Measurements from ENCODE around the gene ZNF316.
"Not testable (repeated sequence)": the region's sequence is repeated elsewhere in the genome, so short reads cannot be mapped to it uniquely, and the experiment has no call there.

The ZNF316 gene

GRCh38 chr7:6647080-6647479 lies 10.0 kb downstream of the ZNF316 start:
- no peak for DNase-seq (ENCODE audit: low spot score)

GRCh38 chr7:6647541-6647940 lies 10.4 kb downstream of the ZNF316 start:
- DNase-seq (ENCODE audit: low spot score) = no peak

DNA sequence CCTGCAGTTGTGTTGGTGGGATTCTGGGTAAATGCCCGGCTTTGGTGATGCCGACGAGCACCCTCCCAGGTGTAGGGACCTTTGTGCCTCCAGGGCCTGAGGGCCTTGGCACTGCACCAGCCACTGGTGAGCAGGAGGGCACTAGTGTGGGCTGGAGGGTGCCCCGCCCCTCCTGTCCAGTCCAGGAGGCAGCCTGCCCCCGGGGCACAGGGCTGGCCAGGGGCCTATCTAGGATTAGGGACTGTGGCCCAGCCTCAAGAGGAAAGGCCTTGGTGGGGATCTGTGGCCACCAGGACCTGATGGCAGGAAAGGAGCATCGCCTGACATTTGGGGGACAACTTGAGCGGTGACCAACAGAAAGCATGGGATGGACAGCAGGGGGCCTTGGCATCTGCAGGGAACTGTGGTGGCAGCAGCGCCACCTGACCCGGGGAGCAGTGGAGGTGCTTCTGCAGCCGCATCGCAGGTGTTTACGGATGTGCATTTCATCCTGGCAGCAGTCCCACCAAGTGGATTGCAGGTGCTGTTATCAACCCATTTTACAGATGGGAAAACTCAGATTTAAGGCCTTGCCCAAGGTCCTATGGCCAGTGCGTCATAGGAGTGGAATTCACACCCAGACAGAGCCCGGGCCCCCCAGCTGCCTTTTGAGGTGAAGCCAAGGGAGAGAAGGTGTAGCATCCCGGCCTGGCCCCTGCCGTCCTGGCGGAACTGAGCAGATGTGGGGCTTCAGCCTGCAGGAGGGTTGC lies 11.1 kb downstream of the ZNF316 start:
- DNase-seq (ENCODE audit: low spot score) = no peak

GRCh38 chr7:6648815-6649104 lies 11.6 kb downstream of the ZNF316 start:
- DNase-seq (ENCODE audit: low spot score) = no peak

GRCh38 chr7:6649241-6649961 lies 12.3 kb downstream of the ZNF316 start:
- no peak for DNase-seq (ENCODE audit: low spot score)

- DNase-seq (ENCODE audit: low spot score) = no peak
Observed at GRCh38 chr7:6650086-6650485, 13.0 kb downstream of the ZNF316 start.

- DNase-seq (ENCODE audit: low spot score) = no peak
Observed at GRCh38 chr7:6650521-6651011, 13.4 kb downstream of the ZNF316 start.

GRCh38 chr7:6651851-6652445 lies 14.8 kb downstream of the ZNF316 start:
- no peak for DNase-seq (ENCODE audit: low spot score)

- DNase-seq (ENCODE audit: low spot score) = no peak
Observed at GRCh38 chr7:6652446-6653011, 15.4 kb downstream of the ZNF316 start.

- no peak for DNase-seq (ENCODE audit: low spot score)
Observed at GRCh38 chr7:6653071-6654003, 16.2 kb downstream of the ZNF316 start.

DNA sequence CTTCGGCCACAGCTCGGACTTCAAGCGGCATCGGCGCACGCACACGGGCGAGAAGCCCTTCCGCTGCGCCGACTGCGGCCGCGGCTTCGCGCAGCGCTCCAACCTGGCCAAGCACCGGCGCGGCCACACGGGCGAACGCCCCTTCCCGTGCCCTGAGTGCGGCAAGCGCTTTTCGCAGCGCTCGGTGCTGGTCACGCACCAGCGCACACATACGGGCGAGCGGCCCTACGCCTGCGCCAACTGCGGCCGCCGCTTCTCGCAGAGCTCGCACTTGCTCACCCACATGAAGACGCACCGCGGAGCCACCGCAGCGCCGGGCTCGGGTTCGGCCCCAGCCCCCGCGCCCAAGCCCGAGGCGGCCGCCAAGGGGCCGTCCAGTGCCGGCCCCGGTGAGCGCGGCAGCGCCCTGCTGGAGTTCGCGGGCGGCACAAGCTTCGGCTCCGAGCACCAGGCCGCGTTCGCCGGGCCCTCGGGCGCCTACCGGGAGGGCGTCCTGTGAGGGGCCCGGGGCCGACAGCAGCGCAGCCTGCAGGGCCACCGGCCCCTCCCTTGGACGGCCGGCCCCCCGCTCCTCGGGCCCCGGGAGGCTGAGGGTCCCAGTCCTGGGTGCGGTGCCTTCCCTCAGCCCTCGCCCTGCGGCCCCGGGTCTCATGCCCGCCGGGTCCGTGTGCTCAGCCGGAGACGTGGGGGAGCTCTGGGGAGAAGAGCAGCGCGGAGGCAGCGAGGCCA lies 17.2 kb downstream of the ZNF316 start:
- DNase-seq (ENCODE audit: low spot score) = no peak

DNA sequence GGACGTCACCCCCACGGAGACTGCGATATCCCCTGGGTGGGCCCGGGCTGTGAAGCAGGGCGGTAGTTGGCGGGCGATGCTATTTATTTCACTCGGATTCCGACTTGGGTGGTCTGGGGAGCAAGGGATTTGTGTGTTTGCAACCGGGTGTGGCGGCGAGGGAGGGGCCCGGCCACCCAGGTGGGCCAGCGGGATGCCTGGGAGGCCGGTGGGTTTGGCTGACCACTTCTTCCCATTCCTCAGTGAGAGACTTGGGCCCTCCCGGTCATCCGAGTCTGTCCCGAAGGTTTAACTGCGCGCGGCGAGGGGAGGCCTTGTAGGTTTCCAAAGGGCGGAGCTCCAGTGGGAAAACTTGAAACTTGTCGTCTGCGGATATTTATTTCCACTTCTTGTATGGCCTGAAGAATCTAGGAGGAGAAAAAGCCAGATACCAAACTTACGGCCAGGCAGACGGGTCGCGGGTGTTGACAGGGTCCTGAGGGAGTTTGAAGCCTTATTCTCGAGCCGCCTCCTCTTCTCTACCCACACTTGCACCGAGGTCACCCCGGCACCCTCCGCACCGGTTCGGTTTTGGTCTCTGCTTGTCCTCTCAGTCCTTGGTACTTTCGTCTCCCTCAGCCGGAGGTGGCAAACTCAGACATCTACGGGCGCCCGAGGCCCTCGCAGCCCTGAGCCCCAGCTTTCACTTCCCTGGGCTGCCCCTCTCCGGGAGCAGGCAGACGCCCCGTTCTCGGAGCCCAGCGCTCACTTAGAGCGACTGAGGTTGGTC lies 17.9 kb downstream of the ZNF316 start:
- no peak for DNase-seq (ENCODE audit: low spot score)

DNA sequence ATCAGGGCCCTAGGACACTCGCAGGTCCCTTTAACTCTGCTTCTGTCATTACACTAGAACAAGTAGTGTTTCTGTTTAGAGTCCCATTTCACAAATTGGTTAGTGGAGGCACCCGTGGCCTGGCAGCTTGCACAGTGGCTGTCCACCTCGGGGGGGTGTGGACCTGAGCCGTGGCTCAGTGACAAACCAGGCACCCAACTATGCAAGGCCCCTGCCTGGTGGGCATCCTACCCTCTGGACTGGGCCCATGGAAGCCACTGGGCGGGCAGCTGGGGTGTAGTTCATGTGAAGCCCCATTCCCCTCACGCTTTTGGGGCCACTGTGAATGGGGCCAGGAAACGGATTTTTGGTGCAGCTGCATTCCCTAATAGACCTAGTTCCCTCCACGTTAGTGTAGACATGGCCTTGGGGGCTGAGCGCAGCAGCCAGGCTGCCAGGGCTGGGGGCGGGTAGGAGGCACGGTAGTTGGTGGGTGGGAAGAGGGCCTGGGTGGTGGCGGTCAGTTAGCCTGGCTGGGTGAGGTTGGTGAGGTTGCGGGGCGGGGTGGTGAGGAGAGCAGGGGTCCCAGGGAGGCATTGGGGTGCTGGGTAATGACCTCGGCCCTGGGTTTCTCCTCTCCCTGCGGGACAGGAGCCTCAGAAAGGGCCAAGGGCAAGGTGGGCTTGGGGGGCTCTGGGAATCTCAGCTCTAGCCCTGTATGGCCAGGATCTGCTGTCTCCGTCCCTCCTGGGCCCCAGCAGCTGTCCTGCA lies 18.7 kb downstream of the ZNF316 start:
- DNase-seq (ENCODE audit: low spot score) = no peak

DNA sequence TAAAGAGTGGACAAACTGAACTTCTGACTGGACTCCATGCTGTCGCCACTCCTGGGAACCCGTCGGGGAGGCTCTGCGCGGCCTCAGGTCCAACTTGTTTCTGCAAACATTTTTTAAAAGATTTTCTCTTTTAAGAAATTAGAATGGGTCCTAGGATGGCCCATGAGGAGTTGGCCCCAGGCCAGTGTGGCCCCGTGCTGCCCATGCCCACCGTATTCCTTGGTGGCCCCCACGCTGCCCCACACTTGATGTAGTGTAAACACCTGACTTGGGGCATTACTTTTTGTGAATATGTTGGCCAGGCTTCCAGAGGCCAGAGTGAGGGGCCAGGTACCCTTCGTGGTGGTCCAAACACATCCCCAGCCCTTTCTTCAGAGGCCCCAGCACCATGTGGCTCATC lies 19.3 kb downstream of the ZNF316 start:
- no peak for DNase-seq (ENCODE audit: low spot score)

GRCh38 chr7:6658618-6659345 lies 21.7 kb downstream of the ZNF316 start:
- no peak for DNase-seq (ENCODE audit: low spot score)

- not testable (repeated sequence) for DNase-seq (ENCODE audit: low spot score)
Observed at GRCh38 chr7:6670851-6671250, 33.7 kb downstream of the ZNF316 start.

DNA sequence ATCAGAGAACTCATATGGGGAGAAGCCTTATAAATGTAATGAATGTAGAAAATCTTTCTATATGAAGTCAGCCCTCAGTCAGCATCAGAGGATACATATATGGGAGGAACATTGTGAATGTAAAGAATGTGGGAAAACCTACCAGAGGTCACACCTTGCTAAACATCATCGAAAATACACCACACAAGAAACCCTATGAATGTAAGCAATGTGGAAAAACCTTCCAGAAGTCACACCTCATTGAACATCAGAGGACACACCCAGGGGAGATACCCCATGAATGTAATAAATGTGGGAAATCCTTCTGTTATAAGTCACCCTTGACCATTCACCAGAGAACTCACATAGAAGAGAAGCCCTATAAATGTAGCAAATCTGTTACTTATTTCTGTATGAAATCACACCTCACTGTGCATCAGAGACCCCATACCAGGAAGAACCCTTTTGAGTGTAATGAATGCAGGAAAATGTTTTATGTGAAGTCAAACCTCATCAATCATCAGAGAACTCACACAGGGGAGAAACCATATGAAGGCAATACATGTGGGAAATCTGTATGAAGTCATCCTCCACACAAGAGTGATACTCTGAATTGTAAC lies 38.8 kb downstream of the ZNF316 start:
- DNase-seq (ENCODE audit: low spot score) = no peak

GRCh38 chr7:6680146-6680545 lies 43.0 kb downstream of the ZNF316 start:
- DNase-seq (ENCODE audit: low spot score) = no peak

- DNase-seq (ENCODE audit: low spot score) = no peak
Observed at GRCh38 chr7:6691103-6691502, 54.0 kb downstream of the ZNF316 start.

Measured in hematopoietic multipotent progenitor cell treated with erythropoietin and hydrocortisone succinate and interleukin-3 and kit ligand, for 15 days (in vitro differentiated cells).